GM19035 (cell line): ENCODE results near the gene HS3ST6.
"Not testable (repeated sequence)": the region's sequence is repeated elsewhere in the genome, so short reads cannot be mapped to it uniquely, and the experiment has no call there.

Source experiments
- ATAC-seq: cut with Tn5 transposase; IDR thresholded peaks from one replicate; pipeline ENCODE4 v1.9.1; 2021; ENCODE audit not compliant: unreplicated experiment

HS3ST6 gene

GRCh38 chr16:1947369-1947670 lies 29.1 kb upstream of the HS3ST6 start:
- ATAC-seq = no peak

- no peak for ATAC-seq
Measured at GRCh38 chr16:1946495-1947368, 28.5 kb upstream of the HS3ST6 start.

- ATAC-seq = no peak
Measured at GRCh38 chr16:1945559-1946391, 27.6 kb upstream of the HS3ST6 start.

- no peak for ATAC-seq
Measured at GRCh38 chr16:1944612-1945199, 26.5 kb upstream of the HS3ST6 start.

GRCh38 chr16:1942810-1943726 lies 24.9 kb upstream of the HS3ST6 start, which contains the start of gene MSRB1:
Gene MSRB1 (minus strand): TSS chr16:1943199. CDS start chr16:1943156, 43 bp downstream.
- peak; percentile 94 for ATAC-seq

- ATAC-seq = no peak
Measured at GRCh38 chr16:1942047-1942809, 24.0 kb upstream of the HS3ST6 start.

- ATAC-seq = no peak
Measured at GRCh38 chr16:1941162-1942046, 23.2 kb upstream of the HS3ST6 start.

- ATAC-seq = no peak
Measured at GRCh38 chr16:1940273-1941161, 22.3 kb upstream of the HS3ST6 start.

GRCh38 chr16:1939833-1940232 lies 21.6 kb upstream of the HS3ST6 start:
- not testable (repeated sequence) for ATAC-seq

GRCh38 chr16:1938910-1939309 lies 20.7 kb upstream of the HS3ST6 start:
- no peak for ATAC-seq

GRCh38 chr16:1938316-1938715 lies 20.1 kb upstream of the HS3ST6 start:
- ATAC-seq = no peak

GRCh38 chr16:1936945-1937479 lies 18.8 kb upstream of the HS3ST6 start:
- no peak for ATAC-seq

- no peak for ATAC-seq
Measured at GRCh38 chr16:1933097-1933661, 15.0 kb upstream of the HS3ST6 start.

GRCh38 chr16:1932050-1933028 lies 14.1 kb upstream of the HS3ST6 start:
- no peak for ATAC-seq

GRCh38 chr16:1930338-1930720 lies 12.1 kb upstream of the HS3ST6 start:
- ATAC-seq = no peak
